ENCODE results near the gene SKAP1. TPM values are rescaled to one million over a fixed set of nuclear protein-coding genes. Genes with fewer than 3 reads are reported as not detected.

SKAP1 gene
- total and polyA plus RNA-seq, 2 experiments from 2014 or later, result 0.27 TPM; not detected in 1

GRCh38 chr17:48122665-48123045 lies 307.4 kb downstream of the SKAP1 start (continued):
- no peak for TF ChIP-seq ZNF462 (CRISPR knock-in tag; IDR thresholded peaks at IDR 0.05)
- no peak for TF ChIP-seq REST (IDR thresholded peaks at IDR 0.05; ENCODE audit: unreplicated experiment)
- TF ChIP-seq CREB1 (CRISPR knock-in tag; IDR thresholded peaks at IDR 0.05; ENCODE audit: low read depth), result no peak
- no peak for TF ChIP-seq STAT1 (IDR thresholded peaks at IDR 0.05; ENCODE audit: unreplicated experiment)
- TF ChIP-seq ETS1 (IDR thresholded peaks at IDR 0.05), result no peak
- TF ChIP-seq NANOG (IDR thresholded peaks at IDR 0.05; ENCODE audit: borderline replicate concordance), result no peak
- TF ChIP-seq ZNF114 (CRISPR knock-in tag; IDR thresholded peaks at IDR 0.05), result no peak

All from GM23338 (cell line).